OCI-LY3 (cell line): ENCODE data around the gene HMX1.

Experiments used
- CTCF ChIP-seq: fragments of 200-600, 300-600 bp; sonication (generic); IDR thresholded peaks from 2 replicates; pipeline ENCODE4 v1.5.1; 2014; ENCODE audit warnings: antibody characterized with exemption, low read length, low read depth
- EZH2phosphoT487 ChIP-seq: fragments of 200-600 bp; shearing (Covaris generic); IDR thresholded peaks from 2 replicates; pipeline ENCODE4 v1.6.1; 2018; ENCODE audit warnings: antibody characterized with exemption, mixed run types, low read depth

GRCh38 chr4:8830056-8830455 is 41.6 kb downstream of the HMX1 start:
- no peak for TF ChIP-seq CTCF
- TF ChIP-seq EZH2phosphoT487, result no peak
